HepG2 (cell line): ENCODE measurements around the gene RABGAP1L. TPM values are rescaled to one million over a fixed set of nuclear protein-coding genes. Genes with fewer than 3 reads are reported as not detected.
A peak's percentile ranks its signal among the peaks of the same experiment; 100 is the strongest.

Experiments used
- ELF1 ChIP-seq: sonication (generic); formaldehyde crosslinking; IDR thresholded peaks from 2 replicates; pipeline ENCODE4 v1.4.0; 2020; ENCODE audit warnings: missing genetic modification reagents
- HOXA3 ChIP-seq: sonication (generic); formaldehyde crosslinking; IDR thresholded peaks from 2 replicates; pipeline ENCODE4 v1.5.0; 2020; ENCODE audit warnings: missing genetic modification reagents
- HOXA5 ChIP-seq: sonication (generic); formaldehyde crosslinking; IDR thresholded peaks from 2 replicates; pipeline ENCODE4 v1.4.0; 2020; ENCODE audit warnings: missing genetic modification reagents
- MTF1 ChIP-seq: sonication (generic); formaldehyde crosslinking; IDR thresholded peaks from 2 replicates; pipeline ENCODE4 v1.5.0; 2020; ENCODE audit warnings: missing genetic modification reagents
- PTBP1 ChIP-seq: fragments of 200-400 bp; formaldehyde crosslinking; IDR thresholded peaks from 2 replicates; pipeline ENCODE4 v1.6.1; 2018; ENCODE audit warnings: low read length, low read depth; ENCODE audit not compliant: poor library complexity, severe bottlenecking
- RAD51 ChIP-seq: fragments of 450-650 bp; IDR thresholded peaks from 2 replicates; pipeline ENCODE4 v1.6.1; 2016; ENCODE audit warnings: borderline replicate concordance
- RBAK ChIP-seq: sonication (generic); formaldehyde crosslinking; IDR thresholded peaks from 2 replicates; pipeline ENCODE4 v1.5.1; 2020; ENCODE audit warnings: mild to moderate bottlenecking, missing genetic modification reagents
- SAP130 ChIP-seq: IDR thresholded peaks from 2 replicates; pipeline ENCODE4 v1.6.1; 2016; ENCODE audit warnings: low read depth
- SNRNP70 ChIP-seq: fragments of 200-400 bp; formaldehyde crosslinking; IDR thresholded peaks from 2 replicates; pipeline ENCODE4 v1.6.1; 2017; ENCODE audit warnings: mild to moderate bottlenecking, low read depth, low read length, moderate library complexity
- TAF1 ChIP-seq: sonication (generic); formaldehyde crosslinking; IDR thresholded peaks from 2 replicates; pipeline ENCODE4 v1.4.0; 2020; ENCODE audit warnings: missing genetic modification reagents
- ZNF232 ChIP-seq: sonication (generic); formaldehyde crosslinking; IDR thresholded peaks from 2 replicates; pipeline ENCODE4 v1.4.0; 2020; ENCODE audit warnings: missing genetic modification reagents, borderline replicate concordance
- ZNF550 ChIP-seq: sonication (generic); formaldehyde crosslinking; IDR thresholded peaks from 2 replicates; pipeline ENCODE4 v1.4.0; 2020; ENCODE audit warnings: mild to moderate bottlenecking, missing genetic modification reagents, borderline replicate concordance
- ZNF552 ChIP-seq: sonication (generic); formaldehyde crosslinking; IDR thresholded peaks from 2 replicates; pipeline ENCODE4 v1.9.0; 2022; ENCODE audit warnings: missing genetic modification reagents, mild to moderate bottlenecking, borderline replicate concordance
- ZNF644 ChIP-seq: IDR thresholded peaks from 2 replicates; pipeline ENCODE4 v1.6.1; 2016; ENCODE audit warnings: low read depth
- ZNF678 ChIP-seq: sonication (generic); formaldehyde crosslinking; IDR thresholded peaks from 2 replicates; pipeline ENCODE4 v1.4.0; 2020; ENCODE audit warnings: mild to moderate bottlenecking, missing genetic modification reagents
- ZNF883 ChIP-seq: sonication (generic); formaldehyde crosslinking; IDR thresholded peaks from 2 replicates; pipeline ENCODE4 v1.5.1; 2020; ENCODE audit warnings: mild to moderate bottlenecking, missing genetic modification reagents; ENCODE audit errors: not compliant biosample characterization
- ZSCAN9 ChIP-seq: IDR thresholded peaks from 2 replicates; pipeline ENCODE4 v1.6.1; 2016; ENCODE audit warnings: borderline replicate concordance
- polyA plus RNA-seq, 8 experiments: library from polyadenylated mRNA; depleted of rRNA in 3 of 8; stranded (reverse) in 7 of 8; unstranded in 1 of 8; fragments of >200 nt; fragmentation: Illumina TruSeq in 4 of 8; extraction: Trizol in 4 of 8; gene quantifications; 2 replicates each; pipeline versions ENCODE4 v1.2.1 to v1.2.3, GENCODE V29; 2011 to 2016; ENCODE audit warnings: low read depth in 4 of 8, missing spikeins in 1 of 8, mixed read lengths in 1 of 8; ENCODE audit not compliant: insufficient read depth in 1 of 8
- total RNA-seq, 5 experiments: library from RNA; depleted of rRNA; stranded (reverse); fragments of >200 nt; fragmentation: Illumina TruSeq; extraction: Trizol; gene quantifications; 2 replicates each; pipeline ENCODE4 v1.2.3, GENCODE V29; 2016; ENCODE audit warnings: low read depth in 1 of 5
- TF ChIP-seq, protein P1 (sequence below): sonication (generic); formaldehyde crosslinking; IDR thresholded peaks from 2 replicates; pipeline ENCODE4 v1.8.0; 2022; ENCODE audit warnings: missing genetic modification reagents, mild to moderate bottlenecking, inconsistent platforms, borderline replicate concordance
- TF ChIP-seq, protein P2 (sequence below): sonication (generic); formaldehyde crosslinking; IDR thresholded peaks from 2 replicates; pipeline ENCODE4 v1.8.1; 2023; ENCODE audit warnings: mild to moderate bottlenecking, missing genetic modification reagents
- TF ChIP-seq, protein P3 (sequence below): sonication (generic); formaldehyde crosslinking; IDR thresholded peaks from 2 replicates; pipeline ENCODE4 v1.4.0; 2020; ENCODE audit warnings: missing genetic modification reagents, mild to moderate bottlenecking, borderline replicate concordance
- TF ChIP-seq, protein P4 (sequence below): sonication (generic); formaldehyde crosslinking; IDR thresholded peaks from 2 replicates; pipeline ENCODE4 v1.4.0; 2020; ENCODE audit warnings: missing genetic modification reagents

RABGAP1L gene
- total and polyA plus RNA-seq, 2 of the 13 experiments (the other 11 are each of a cell fraction or from before 2014, with no cell fraction given) = 7.9 to 22.6 TPM

DNA sequence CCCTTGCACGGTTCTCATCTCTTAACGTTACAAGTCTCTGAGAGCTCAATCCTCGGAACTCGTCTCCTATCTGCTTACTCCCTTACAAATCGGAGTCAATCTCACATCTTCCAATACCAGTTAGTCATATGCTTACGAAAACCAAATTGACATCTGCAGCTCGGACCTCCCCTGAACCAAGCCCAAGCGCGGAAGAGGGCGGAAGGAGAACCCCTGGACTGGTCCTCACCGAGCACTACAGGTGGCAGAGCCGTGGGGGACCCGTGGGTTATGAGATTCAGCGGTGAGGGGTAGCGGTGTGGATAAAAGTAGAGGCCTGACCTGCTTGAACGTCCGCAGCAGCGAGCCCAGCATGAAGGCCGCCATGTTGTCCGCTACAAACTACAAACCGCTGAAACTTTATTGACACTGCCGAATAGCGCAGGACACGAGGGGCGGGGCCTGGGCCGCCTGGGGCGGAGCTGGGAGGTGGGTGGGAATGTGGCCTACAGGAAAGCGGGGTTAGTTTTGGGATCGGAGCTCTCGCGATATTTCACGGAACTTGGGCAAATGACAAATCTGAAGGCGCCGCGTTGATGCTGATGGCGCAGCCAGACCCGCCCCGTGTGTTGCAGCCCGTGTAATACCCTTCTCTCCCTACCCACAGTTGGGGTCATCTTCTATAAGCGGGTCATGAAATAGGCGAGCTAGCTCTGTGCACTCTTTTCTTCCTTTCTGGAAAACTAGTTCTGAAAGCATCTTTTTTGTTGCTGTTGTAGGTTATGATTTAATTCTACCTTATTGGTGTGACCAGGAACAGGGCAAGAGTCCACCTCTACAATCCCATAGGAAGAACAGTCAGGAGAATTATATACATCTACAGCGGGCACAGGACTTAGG lies 864.0 kb downstream of the RABGAP1L start, which contains the start of gene MRPS14 (continued):
- TF ChIP-seq, protein P1, sequence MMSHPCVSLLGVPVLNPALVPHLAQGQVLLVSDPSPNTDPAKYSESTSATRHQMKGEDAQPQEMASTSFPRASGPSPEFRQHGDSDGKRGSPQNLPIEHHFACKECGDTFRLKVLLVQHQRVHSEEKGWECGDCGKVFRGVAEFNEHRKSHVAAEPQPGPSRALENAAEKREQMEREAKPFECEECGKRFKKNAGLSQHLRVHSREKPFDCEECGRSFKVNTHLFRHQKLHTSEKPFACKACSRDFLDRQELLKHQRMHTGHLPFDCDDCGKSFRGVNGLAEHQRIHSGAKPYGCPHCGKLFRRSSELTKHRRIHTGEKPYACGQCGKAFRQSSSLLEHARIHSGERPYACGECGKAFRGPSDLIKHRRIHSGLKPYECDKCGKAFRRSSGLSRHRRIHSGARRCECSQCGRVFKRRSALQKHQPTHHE = no peak
- TF ChIP-seq, protein P2, sequence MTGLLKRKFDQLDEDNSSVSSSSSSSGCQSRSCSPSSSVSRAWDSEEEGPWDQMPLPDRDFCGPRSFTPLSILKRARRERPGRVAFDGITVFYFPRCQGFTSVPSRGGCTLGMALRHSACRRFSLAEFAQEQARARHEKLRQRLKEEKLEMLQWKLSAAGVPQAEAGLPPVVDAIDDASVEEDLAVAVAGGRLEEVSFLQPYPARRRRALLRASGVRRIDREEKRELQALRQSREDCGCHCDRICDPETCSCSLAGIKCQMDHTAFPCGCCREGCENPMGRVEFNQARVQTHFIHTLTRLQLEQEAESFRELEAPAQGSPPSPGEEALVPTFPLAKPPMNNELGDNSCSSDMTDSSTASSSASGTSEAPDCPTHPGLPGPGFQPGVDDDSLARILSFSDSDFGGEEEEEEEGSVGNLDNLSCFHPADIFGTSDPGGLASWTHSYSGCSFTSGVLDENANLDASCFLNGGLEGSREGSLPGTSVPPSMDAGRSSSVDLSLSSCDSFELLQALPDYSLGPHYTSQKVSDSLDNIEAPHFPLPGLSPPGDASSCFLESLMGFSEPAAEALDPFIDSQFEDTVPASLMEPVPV = peak; percentile 74; the same call in 1 of the 2 replicates
- no peak for TF ChIP-seq RAD51
- 0 out of 2 replicates have a peak, but pooled peaks have one; percentile 39 for TF ChIP-seq ZNF232 (CRISPR knock-in tag)
- TF ChIP-seq ZNF678 = no peak
- peak; percentile 70; the same call in 1 of the 2 replicates for TF ChIP-seq ZSCAN9 (CRISPR knock-in tag)
- peak; percentile 71; the same call in 1 of the 2 replicates for TF ChIP-seq ELF1 (CRISPR knock-in tag)
- peak; percentile 88 for TF ChIP-seq TAF1 (CRISPR knock-in tag)
- TF ChIP-seq, protein P3, sequence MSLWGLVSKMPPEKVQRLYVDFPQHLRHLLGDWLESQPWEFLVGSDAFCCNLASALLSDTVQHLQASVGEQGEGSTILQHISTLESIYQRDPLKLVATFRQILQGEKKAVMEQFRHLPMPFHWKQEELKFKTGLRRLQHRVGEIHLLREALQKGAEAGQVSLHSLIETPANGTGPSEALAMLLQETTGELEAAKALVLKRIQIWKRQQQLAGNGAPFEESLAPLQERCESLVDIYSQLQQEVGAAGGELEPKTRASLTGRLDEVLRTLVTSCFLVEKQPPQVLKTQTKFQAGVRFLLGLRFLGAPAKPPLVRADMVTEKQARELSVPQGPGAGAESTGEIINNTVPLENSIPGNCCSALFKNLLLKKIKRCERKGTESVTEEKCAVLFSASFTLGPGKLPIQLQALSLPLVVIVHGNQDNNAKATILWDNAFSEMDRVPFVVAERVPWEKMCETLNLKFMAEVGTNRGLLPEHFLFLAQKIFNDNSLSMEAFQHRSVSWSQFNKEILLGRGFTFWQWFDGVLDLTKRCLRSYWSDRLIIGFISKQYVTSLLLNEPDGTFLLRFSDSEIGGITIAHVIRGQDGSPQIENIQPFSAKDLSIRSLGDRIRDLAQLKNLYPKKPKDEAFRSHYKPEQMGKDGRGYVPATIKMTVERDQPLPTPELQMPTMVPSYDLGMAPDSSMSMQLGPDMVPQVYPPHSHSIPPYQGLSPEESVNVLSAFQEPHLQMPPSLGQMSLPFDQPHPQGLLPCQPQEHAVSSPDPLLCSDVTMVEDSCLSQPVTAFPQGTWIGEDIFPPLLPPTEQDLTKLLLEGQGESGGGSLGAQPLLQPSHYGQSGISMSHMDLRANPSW (CRISPR knock-in tag) = no peak; the same call in 1 of the 2 replicates
- 0 out of 2 replicates have a peak, but pooled peaks have one; percentile 55 for TF ChIP-seq MTF1
- no peak for TF ChIP-seq ZNF552 (CRISPR knock-in tag)
- peak; percentile 85 for TF ChIP-seq PTBP1
- no peak for TF ChIP-seq SNRNP70
- TF ChIP-seq, protein P4, sequence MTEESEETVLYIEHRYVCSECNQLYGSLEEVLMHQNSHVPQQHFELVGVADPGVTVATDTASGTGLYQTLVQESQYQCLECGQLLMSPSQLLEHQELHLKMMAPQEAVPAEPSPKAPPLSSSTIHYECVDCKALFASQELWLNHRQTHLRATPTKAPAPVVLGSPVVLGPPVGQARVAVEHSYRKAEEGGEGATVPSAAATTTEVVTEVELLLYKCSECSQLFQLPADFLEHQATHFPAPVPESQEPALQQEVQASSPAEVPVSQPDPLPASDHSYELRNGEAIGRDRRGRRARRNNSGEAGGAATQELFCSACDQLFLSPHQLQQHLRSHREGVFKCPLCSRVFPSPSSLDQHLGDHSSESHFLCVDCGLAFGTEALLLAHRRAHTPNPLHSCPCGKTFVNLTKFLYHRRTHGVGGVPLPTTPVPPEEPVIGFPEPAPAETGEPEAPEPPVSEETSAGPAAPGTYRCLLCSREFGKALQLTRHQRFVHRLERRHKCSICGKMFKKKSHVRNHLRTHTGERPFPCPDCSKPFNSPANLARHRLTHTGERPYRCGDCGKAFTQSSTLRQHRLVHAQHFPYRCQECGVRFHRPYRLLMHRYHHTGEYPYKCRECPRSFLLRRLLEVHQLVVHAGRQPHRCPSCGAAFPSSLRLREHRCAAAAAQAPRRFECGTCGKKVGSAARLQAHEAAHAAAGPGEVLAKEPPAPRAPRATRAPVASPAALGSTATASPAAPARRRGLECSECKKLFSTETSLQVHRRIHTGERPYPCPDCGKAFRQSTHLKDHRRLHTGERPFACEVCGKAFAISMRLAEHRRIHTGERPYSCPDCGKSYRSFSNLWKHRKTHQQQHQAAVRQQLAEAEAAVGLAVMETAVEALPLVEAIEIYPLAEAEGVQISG (CRISPR knock-in tag) = peak; percentile 87
- TF ChIP-seq SAP130 (CRISPR knock-in tag) = peak; percentile 91
- no peak for TF ChIP-seq ZNF883 (CRISPR knock-in tag)
- peak; percentile 96 for TF ChIP-seq HOXA3 (CRISPR knock-in tag)
- TF ChIP-seq HOXA5 = peak; percentile 84; the same call in 1 of the 2 replicates
- no peak for TF ChIP-seq RBAK (CRISPR knock-in tag)
- TF ChIP-seq ZNF550 (CRISPR knock-in tag) = no peak
- 0 out of 2 replicates have a peak, but pooled peaks have one; percentile 50 for TF ChIP-seq ZNF644 (CRISPR knock-in tag)
